ELR (cell line): ENCODE measurements around the gene SPSB4.
"Not testable (repeated sequence)": the region's sequence is repeated elsewhere in the genome, so short reads cannot be mapped to it uniquely, and the experiment has no call there.

Experiments used
- DNase-seq: peaks from one replicate; pipeline ENCODE4 v3.0.0-alpha.2; 2015; ENCODE audit warnings: low read depth

Gene SPSB4

DNA sequence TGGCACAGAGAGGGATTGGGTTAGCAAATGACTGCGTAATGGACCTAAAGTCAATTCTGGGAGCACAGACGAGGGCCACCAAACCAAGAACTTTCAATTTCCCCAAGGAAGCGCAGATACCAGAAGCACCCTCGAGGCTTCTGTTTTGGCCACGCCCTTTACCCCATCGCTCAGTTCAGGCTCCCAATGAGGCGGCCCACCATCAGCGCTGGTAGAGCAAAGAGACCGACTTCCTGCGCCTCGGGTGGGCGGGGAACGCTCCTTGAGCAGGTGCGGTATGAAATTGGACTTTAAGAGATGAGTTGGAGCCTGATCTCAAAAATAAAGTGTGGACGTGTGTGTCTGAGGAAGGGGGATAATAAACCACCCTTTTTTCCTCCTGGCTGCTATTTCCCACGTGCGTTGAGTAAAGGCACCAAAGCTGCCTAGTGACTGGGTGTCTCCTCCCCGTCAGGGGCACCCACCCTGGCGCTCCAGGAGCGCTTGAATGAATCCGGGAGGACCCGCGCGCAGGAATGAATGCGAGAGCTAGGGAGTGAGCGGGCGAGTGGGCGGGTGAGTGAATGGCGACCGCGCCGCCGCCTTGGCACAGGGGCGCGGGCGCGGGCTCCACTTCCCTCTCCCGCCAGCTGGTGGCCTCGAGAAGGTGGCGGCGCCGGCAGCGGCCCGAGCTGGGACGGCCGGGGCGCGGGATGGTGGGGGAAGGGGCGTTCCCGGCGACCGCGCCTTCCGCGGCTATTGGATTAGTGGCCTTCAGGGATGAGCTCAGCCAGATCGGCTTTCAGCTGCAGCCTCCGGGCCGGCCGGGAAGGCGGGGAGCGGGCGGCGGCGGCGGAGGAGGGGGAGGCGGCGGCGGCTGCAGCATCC, at the start of gene SPSB4:
TSS of gene SPSB4 (plus strand) at position 772 of the 867 bp plus-strand sequence. CDS start 14,758 bp downstream, outside the sequence.
- peak; percentile 45 for DNase-seq

DNA sequence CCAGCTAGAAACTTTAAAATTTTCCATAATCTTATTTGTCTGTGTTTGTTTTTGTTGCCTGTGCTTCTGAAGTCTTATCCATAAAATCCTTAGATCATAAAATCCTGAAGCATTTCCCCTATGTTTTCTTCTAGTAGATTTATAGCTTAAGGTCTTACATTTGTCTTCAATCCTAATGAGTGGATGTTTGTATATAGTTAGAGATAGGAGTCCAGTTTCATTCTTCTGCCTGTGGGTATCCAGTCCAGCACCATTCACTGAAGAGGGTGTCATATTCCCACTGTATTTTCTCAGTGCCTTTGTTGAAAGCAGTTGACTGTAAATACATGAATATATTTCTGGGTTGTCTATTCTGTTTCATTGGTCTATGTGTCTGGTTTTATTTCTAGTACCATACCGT, 44.8 kb upstream of the SPSB4 start:
- DNase-seq: no peak

DNA sequence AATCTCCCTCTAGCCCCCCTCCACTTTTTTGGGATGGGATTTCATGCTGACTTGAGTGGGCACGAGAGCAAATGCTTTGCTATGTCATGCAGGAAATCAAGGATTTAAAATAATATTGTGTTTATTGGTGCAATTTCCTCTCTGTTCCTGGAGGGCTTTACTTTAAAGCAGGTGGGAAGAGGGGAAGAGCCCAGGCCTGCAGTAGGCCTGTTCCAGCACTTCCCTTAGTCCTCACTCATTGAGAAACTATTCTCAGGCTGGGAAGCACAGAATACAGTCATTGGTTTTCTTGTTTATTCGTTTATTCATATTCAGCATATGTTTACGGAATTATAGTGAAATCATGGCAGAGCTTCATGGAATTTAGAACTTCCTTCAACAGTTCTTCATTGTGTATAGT, 41.7 kb upstream of the SPSB4 start:
- no peak for DNase-seq

DNA sequence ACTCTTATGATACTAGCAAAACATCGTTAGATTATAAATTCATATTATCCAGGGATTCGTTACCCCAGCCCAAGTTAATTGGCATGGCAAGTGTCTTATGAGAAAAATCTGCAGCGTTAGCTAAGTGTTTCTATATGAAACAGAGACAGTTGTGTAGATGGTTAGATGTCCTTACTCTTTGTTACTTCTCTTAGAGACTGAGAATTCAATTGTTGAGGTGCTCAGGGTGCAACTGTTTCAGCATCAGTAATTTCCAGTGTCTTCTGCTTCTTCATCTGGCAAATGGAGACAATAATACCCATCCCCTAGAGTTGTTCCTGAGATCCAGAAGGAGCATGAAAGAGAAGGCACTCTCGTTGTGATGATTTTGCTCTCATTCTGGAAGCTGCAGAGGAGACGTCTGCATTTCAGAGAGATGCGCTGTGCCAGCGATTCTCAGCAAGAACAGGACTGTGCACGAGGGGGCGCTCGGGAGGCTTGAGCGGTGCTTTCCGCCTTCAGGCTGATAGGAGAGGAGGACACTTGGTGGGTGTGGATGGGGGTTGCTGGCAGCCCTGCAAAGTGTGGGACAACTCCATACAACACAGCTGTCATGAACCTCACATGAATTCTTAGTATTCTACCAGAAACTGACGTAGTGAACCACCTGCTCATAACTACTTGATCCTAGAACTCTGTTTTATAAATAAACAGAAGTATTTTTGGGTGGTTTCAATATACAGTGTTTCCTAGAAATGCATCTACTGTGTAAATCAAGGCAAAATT, 39.7 kb upstream of the SPSB4 start:
- peak; percentile 71 for DNase-seq

DNA sequence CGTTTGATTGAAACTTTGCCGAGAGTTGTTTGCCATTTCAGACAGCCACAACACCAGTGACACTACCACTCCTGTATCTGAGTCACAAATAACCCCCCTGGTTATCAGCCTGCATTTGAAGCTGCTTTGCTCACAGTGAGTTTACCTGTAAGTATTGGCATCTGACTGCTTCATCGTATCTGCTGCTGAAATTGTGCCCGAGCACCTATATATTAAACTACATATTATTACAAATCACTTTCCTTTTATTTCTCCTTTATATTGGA, 39.2 kb upstream of the SPSB4 start:
- no peak for DNase-seq

DNA sequence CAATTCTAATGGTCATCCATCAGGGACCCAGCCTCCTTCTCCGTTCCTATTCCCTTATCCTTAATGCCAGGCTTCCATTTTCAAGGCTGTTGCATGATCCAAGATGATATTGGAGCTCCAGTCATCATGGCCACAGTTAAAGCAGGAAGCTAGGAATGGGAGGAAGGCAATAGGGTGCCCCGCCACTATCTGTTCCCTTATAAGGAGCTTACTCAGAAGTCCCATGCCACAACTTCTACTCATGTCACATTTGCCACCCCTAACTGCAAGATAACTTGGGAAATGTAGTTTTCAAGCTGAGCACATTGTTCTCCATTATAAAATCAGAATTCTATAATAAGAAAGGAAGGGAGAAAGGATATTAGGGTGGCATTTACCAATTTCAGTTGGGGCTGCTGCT, 38.6 kb upstream of the SPSB4 start:
- DNase-seq: no peak

DNA sequence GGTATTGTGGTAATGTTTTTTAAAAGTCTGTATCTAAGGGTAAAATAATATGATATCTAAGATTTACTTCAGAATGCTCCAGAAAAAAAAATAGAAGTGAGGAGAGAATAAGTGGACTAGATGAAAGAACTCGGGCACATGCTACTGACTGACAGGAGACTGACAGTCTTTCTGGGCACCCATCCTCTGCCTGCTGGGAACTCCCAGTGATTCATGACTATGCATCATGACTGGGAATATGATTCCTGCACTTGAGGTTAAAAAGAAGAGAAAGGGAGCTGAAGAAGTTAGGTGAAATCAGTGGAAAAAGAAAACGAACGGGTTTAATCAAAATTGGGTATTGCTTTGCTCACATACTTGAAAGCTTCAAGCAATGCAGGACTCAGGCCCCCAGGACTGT, 35.7 kb upstream of the SPSB4 start:
- peak; percentile 20 for DNase-seq

DNA sequence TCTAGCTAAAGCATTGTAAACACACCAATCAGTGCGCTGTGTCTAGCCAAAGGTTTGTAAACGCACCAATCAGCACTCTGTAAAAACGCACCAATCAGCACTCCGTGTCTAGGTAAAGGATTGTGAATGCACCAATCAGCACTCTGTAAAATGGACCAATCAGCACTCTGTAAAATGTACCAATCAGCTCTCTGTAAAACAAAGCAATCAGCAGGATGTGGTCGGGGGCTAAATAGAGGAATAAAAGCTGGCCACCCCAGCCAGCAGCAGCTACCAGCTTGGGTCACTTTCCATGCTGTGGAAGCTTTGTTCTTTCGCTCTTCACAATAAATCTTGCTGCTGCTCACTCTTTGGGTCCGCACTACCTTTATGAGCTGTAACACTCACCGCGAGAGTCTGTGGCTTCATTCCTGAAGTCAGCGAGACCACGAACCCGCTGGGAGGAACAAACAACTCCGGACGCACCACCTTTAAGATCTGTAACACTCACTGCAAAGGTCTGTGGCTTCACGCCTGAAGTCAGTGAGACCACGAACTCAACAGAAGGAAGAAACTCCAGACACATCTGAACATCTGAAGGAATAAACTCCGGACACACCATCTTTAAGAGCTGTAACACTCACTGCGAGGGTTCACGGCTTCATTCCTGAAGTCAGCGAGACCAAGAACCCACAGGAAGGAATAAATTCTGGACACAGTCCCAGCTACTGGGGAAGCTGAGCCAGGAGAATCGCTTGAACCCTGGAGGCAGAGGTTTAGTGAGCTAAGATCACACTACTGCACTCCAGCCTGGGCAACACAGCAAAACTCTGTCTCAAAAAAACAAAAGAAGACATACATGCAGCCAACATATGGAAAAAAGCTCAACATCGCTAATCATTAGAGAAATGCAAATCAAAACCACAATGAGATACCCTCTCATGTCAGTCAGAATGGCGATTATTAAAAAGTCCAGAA, 33.5 kb upstream of the SPSB4 start:
- not testable (repeated sequence) for DNase-seq

DNA sequence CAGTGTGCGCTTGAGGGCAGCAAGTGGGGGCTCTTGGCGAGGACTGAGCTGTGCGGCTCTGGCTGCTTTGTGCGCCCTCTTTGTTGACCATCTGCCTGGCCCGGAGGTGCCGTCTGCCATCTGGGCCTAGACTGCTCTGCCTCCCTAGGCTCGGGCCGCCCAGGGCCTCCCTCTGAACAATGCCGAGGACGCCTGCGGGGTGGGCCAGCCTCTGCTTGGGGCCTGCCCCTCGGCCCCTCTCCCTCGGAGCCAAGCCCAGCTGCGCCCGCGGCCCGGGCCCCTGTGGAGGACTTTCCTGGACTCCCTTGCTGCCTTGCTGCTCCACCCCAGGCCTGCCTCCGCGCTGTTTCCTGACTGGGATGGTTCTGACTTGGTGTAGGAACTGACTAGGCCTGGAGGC, 31.9 kb upstream of the SPSB4 start:
- no peak for DNase-seq

DNA sequence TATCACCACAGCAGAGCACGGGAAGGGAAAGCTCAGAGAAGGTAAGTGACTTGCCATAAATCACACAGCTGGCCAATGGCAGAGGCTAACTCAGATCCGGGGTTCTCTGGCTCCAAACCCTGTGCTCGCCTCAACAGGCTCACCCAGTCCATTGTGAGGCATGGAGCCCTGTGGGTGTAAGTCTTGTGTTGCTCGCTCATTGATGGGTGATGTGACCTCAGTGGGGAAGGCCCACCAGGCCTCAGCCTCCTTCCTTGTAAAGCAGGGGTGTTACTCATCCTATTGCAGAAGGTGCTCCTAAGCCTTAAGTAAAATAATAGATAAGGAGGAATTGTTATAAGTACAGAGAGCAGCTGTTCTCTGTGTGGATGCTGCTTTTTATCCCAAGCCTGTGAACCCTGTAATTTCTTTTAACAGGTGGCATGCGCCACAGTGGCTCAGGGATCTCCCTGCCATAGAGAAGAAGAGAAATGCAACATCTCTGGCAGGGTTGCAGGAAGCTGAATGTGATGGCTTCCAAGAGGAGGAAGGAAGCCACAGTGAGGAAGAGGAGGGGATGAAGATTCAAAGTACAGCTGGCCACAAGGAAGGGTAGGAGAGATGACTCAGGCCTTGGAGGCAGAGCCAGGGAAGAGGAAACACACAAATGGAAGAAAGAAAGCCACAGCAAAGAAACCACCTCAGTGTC, 30.9 kb upstream of the SPSB4 start:
- DNase-seq: no peak

DNA sequence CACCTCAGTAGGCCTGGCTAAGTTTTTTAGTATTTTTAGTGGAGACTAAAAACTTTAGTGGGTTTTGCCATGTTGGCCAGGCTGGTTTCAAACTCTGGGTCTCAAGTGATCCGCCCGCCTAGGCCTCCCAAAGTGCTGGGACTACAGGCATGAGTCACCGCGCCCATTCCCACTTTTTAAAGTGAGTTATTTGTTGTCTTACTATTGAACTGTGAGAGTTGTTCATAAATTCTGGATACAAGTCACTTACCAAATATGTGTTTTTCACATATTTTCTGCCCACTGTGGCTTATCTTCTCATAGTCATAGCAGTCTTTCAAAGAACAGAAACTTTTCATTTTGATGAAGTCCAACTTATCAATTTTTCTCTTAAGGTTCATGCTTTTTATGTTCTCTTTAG, 29.9 kb upstream of the SPSB4 start:
- DNase-seq: no peak

DNA sequence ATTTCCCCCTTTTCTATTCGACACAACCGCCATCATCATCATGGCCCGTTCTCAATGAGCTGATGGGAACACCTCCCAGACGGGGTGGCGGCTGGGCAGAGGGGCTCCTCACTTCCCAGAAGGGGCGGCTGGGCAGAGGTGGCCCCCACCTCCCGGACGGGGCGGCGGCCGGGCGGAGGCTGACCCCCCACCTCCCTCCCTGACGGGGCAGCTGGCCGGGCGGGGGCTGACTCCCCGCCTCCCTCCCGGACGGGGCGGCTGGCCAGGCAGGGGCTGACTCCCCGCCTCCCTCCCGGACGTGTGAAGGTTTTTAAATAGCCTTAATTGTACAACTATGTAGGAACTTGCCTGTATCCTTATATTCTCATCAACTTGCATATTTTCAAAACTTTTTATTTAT, 20.9 kb upstream of the SPSB4 start:
- DNase-seq: no peak

DNA sequence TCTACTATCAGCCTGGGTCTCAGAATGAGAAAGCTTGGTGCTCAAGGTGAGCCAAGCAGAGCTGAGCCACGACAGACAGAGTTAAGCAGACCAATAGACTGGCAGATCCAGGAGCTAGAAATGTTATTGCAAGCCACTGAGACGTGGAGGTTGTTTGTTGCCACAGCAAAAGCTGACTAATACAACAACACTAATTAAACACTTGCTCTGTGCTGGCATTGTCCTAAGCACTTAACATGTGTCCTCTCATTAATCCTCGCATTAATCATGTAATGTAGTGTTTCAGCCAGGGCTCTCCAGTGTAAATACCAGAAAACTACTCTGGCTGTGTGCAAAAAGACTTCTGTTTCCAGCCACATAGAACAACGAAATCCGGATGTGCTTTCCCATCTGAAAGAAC, 11.6 kb upstream of the SPSB4 start:
- no peak for DNase-seq

DNA sequence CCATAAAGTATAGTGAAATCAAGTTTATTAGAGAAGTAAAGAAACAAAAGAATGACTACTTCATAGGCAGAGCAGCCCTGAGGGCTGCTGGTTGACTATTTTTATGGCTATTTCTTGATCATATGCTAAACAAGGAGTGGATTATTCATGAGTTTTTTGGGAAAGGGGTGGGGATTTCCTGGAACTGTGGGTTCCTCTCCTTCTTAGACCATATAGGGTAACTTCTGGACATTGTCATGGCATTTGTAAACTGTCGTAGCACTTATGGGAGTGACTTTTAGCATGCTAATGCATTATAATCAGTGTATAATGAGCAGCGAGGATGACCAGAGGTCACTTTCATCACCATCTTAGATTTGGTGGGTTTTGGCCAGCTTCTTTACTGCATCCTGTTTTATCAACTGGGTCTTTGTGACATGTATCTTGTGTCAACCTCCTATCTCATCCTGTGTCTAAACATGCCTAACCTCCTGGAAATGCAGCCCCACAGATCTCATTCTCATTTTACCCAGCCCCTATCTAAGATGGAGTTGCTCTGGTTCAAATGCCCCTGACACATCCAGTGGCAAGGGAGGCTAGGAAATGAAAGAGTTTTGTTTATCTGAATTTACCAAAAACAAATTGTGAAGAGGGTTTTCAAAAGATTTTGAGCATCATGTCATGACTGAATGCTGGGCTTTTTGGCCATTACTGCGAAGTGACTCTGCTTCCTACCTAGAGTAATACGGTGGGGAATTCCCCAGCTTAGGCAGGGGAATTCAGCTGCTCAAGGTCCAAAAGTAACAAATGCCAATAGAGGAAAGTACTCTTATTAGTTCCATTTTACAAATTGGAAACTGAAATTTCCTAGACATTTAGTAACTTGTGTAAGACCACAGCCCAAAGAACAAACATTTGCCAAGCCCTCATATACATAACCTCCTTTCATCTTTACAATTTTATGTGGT, 6.2 kb upstream of the SPSB4 start:
- DNase-seq: no peak

DNA sequence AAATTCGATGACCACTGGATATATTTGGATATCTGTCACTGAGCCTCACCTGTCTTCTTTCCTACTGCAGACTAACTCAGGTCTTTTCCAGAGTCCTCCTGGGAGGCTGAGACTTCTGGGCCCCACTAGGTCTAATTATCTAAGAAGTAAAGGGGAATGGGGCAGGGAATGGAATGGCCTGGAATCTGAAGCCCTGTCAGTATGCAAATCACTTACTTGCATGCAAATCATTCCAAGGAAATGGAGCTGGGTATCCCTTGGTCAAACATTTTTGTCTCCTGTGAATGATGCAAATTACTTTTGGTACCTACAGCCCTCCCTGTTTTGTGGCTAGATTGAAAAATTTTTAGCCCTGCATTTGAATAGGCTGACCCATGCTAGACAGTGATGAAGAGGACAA, 5.3 kb upstream of the SPSB4 start:
- no peak for DNase-seq

DNA sequence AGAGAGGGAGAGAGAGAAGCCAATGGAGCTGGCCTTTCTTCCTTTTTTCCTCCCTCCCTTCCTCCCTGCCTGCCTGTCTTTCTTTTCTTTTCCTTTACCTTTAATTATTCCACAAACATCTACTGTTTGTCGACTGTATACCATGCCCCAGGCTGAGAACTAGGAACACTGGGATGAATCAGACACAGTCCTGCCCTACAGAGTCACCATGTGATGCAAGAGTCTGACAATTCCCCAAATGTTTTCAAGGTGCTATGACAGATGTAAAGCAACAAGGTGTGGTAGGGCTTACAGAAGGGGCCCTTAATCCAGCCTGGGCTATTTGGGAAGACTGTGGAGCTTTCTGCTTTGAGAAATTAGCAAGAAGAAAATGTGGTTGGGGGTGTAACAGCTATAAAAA, 4.0 kb upstream of the SPSB4 start:
- no peak for DNase-seq

DNA sequence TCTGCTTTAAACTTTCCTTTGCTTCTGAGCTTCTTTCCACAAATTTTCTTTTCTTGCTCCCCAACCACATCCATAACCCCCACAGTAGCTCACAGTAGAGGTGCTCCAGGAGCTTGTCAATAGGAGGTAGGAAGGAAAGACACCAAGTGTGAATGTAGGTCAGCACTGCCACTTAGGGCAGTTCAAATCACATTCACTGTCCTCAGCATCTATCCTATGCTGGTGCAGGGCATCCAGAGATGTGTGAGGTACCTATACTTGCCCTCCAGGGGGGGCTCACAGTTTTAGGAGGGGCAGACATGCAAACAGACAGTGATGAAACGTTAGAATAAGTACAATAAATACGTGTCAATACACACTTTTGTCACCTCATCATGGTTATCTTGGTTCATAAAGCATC, 1.5 kb upstream of the SPSB4 start:
- DNase-seq: peak; percentile 24

DNA sequence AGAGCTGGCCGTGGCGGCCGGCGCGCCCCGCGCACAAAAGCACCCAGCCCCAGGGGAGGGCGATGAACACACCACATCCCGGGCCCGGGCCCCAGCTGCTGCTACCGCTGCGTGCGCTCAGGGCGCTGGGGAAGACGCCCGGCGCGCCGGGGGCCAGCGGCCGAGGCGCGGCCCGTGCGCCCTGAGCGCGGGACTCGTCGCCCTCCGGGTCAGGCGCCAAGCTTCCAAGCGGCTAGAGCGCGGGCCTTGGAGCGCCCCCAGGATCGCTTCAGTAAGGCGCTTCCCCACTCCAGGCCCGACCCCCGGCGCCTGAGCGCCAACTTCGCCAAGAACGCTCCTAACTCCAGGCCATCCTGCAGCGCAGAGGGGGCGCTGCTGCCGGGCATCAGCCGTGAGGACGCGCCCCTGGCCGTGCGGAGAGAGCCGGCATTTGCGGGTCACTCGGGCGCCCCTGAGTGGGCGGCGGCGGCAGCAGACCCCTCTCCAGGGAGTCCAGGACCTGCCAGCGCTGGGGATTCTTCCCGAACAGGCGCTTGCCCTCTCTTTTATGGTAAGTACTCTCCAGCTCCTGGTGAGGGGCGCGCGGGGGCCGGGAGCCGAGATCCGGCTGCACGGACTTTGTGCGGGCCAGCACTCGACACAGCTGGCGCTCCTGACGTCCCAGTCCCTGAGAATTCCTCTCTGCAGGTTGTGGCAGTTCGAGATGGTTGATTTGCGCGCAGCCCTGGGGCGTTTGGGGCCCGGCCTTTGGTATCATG, 475 bp downstream of the SPSB4 start:
- DNase-seq: peak; percentile 18

DNA sequence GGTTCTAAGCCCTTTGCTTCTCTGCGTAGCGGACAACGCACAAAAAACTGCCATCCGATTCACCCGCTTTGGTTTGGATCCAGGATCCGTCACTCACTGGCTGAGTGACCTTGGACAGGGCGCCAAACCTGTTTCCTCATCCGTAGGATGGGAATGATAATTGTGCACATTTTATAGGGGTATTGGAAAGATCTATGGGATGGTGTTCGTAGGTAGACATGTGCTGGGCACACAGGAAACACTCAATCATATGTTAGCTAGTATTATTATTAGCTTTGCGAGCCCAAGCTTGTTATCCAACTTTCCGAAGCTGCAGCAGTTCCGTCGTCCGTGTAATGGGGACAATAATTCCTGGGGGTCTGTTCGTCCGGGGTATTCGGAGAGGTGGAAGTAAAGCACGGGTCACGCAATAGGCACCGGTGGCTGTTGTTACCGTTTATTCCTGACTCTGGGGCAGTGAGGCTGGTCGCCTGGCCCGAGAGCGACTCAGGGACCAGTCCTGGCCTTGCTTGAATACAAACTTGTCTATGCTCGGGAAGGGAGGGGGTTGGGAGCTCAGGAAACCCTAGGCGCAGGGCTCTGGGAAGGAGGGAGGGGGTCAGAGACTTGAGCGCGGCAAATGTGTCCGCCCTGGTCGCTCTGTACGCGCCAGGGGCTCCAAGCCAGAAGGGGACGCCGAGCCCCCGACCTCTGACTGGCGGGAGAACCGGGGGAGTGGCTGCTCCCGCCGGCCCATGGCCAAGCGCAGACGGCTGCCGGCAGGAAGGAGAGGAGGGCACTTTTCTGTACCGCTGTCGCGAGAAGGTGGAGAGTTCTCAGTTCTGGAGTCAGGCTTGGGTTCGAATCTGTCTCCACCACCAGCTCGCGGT, 1.3 kb downstream of the SPSB4 start:
- DNase-seq: no peak
